Naive B cell (primary cell): Measurements from ENCODE around the gene TARBP2. TPM values are rescaled to one million over a fixed set of nuclear protein-coding genes. Genes with fewer than 3 reads are reported as not detected.
A peak's percentile ranks its signal among the peaks of the same experiment; 100 is the strongest.

Experiments
- ATAC-seq, 2 donors: fragments of 150-1000 bp; cut with Tn5 transposase; 2 replicates each; pipeline ENCODE4 v1.10.0; 2021; ENCODE audit warnings: low read depth in 2 of 2, mild to moderate bottlenecking in 2 of 2, moderate library complexity in 2 of 2
- DNase-seq: peaks from one replicate; pipeline ENCODE4 v3.0.0; 2022
- H3K27ac Mint-ChIP-seq, 6 donors: one replicate each; pipeline ENCODE4 v1.8.0; 2020 to 2022; ENCODE audit warnings: mild to moderate bottlenecking in 6 of 6, mixed read lengths in 6 of 6, moderate library complexity in 5 of 6, inconsistent platforms in 2 of 6
- H3K27me3 Mint-ChIP-seq, 3 donors: one replicate each; pipeline ENCODE4 v1.8.0; 2021 to 2022; ENCODE audit warnings: mixed read lengths in 3 of 3, mild to moderate bottlenecking in 1 of 3
- H3K36me3 Mint-ChIP-seq, 2 donors: one replicate each; pipeline ENCODE4 v1.8.0; 2020 to 2022; ENCODE audit warnings: mixed read lengths in 2 of 2, inconsistent platforms in 1 of 2, mild to moderate bottlenecking in 1 of 2
- H3K4me1 Mint-ChIP-seq, 3 donors: one replicate each; pipeline ENCODE4 v1.8.0; 2020 to 2022; ENCODE audit warnings: mixed read lengths in 3 of 3, inconsistent platforms in 1 of 3, mild to moderate bottlenecking in 1 of 3, moderate library complexity in 1 of 3
- H3K4me3 Mint-ChIP-seq, 8 donors: one replicate each; pipeline ENCODE4 v1.8.0; 2020 to 2022; ENCODE audit warnings: mild to moderate bottlenecking in 8 of 8, mixed read lengths in 8 of 8, moderate library complexity in 8 of 8, inconsistent platforms in 2 of 8
- H3K9me3 Mint-ChIP-seq, 7 donors: one replicate each; pipeline ENCODE4 v1.8.0; 2020 to 2022; ENCODE audit warnings: mixed read lengths in 7 of 7, mild to moderate bottlenecking in 5 of 7, inconsistent platforms in 2 of 7, moderate library complexity in 1 of 7
- polyA plus RNA-seq, 6 donors: library from polyadenylated mRNA; unstranded; fragments of 300-500 nt; fragmentation: Illumina TruSeq; gene quantifications; one replicate each; pipeline ENCODE4 v1.2.3, GENCODE V29; 2021; ENCODE audit warnings: low read depth in 6 of 6

The TARBP2 gene, protein sequence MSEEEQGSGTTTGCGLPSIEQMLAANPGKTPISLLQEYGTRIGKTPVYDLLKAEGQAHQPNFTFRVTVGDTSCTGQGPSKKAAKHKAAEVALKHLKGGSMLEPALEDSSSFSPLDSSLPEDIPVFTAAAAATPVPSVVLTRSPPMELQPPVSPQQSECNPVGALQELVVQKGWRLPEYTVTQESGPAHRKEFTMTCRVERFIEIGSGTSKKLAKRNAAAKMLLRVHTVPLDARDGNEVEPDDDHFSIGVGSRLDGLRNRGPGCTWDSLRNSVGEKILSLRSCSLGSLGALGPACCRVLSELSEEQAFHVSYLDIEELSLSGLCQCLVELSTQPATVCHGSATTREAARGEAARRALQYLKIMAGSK
- polyA plus RNA-seq = 10 to 100 TPM; 14.8 to 29.0 (median 18.5) TPM

GRCh38 chr12:53500776-53501614, at the start of gene TARBP2:
Gene TARBP2, plus strand, starts transcription at chr12:53501283. Its CDS starts 126 bp downstream, at chr12:53501409.
- Mint-ChIP-seq H3K4me1 (peaks cover 34 to 40% (median 39%) of the 10 kb centered on the region in 3 donors), H3K27me3 (no peaks in the 10 kb centered on the region), H3K27ac (peak within 1 kb of the TSS; percentile 94 to 100 (median 99)), H3K9me3 (no peaks in the 10 kb centered on the region), H3K4me3 (peak within 1 kb of the TSS; percentile 91 to 97 (median 96)), H3K36me3 (peaks cover 0 to 7% of the 10 kb centered on the region in 2 donors)
- DNase-seq (peak; percentile 99), ATAC-seq (peak; percentile 80 to 81)

GRCh38 chr12:53451661-53452158, 49.4 kb upstream of the TARBP2 start, which contains the start of gene PCBP2:
Gene PCBP2, plus strand, starts transcription at chr12:53452102. Its CDS starts 2,699 bp downstream, at chr12:53454801.
- Mint-ChIP-seq H3K27ac (peak within 1 kb of the TSS; percentile 95 to 100 (median 98)), H3K36me3 (peaks cover 8 to 13% of the 10 kb centered on the region in 2 donors), H3K9me3 (no peaks in the 10 kb centered on the region), H3K27me3 (no peaks in the 10 kb centered on the region), H3K4me1 (peaks cover 30 to 39% (median 33%) of the 10 kb centered on the region in 3 donors), H3K4me3 (peak within 1 kb of the TSS; percentile 53 to 100 (median 98))
- ATAC-seq = peak; percentile 94 to 95
- DNase-seq = peak; percentile 98

DNA sequence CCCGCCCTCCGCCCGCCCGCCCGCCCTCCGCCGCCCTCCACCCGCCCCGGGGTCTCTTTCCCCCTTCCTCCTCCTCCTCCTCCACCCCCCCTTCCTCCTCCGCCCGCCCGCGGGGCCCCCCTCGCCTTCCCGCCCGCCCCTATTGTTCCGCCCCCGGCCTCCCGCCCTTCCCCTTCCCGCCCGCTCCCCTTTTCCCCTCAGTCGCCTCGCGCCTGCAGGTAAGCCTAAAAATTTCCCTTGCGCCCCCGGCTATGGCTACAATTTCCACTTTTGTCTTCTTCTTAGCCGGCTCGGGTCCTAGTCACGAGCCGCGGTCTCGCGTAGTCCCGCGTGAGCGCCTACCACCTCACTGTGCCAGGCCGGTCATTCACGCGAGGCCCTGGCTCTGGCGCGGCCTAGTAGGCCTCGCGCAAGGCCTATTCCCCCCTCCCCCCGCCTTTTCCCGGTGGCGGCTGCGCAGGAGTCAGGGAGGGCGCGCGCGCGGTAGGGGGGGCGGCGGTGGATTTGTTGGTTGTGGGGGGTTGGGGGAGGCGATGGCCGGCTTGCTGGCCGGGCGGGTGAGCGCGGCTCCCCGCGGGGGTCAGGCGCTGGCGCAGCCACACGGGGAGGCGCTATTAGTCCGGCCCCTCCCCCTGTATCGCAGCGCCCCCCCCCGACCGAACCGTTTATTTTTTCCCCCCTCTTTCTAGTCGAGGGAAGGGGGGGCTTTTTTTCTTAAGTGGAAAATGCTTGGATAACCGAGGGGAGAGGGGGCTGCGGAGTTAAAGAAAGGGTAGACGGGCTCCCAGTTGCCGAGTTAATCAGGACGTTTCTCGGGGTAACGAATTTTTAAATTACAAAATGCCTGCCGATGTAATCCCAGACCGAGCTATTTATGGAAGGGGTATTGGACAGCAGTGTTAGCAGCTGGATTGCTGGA, 48.7 kb upstream of the TARBP2 start:
- no peaks in the 10 kb centered on the region for H3K27me3 Mint-ChIP-seq
- ATAC-seq = peak; percentile 29 to 32
- H3K27ac Mint-ChIP-seq = peak overlapping the region; percentile 95 to 100 (median 98)
- peaks cover 30 to 38% (median 33%) of the 10 kb centered on the region in 3 donors for H3K4me1 Mint-ChIP-seq
- peak overlapping the region; percentile 53 to 100 (median 98) for H3K4me3 Mint-ChIP-seq
- H3K9me3 Mint-ChIP-seq = no peaks in the 10 kb centered on the region
- peak; percentile 76 for DNase-seq
- peaks cover 8 to 13% of the 10 kb centered on the region in 2 donors for H3K36me3 Mint-ChIP-seq

DNA sequence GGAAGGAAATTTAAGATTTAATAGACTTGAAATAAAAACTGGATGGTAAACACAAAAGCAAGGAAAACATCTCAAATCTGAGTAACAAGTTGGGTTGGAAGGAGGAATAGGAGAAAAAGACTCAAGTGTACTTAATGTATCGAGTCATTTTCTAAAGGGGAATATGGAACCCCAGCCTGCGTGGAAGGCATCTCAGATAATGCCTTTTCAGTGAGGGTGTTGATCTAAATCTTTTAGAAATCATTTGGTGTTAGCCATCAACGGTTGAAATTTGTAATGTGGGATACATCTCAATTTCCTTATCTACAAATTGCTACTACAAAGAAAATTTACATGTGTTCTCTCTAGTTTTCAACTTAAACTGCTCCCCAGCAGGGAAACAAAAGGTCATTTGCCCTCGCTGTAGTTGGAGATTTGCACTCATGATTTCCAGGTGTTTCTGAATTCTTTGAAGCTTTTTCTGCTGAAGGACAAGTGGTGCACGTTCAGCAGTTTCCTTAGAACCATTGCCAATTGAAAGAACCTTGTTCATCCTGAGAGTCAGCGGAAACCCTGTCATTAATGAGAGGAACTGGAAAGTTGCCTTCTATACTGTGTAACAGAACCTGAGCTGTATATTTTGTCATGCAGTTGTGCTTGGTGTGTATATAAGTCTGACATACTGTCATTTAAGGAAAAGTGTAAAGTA, 47.0 kb upstream of the TARBP2 start:
- no peaks in the 10 kb centered on the region for H3K9me3 Mint-ChIP-seq
- H3K4me1 Mint-ChIP-seq = peaks cover 30 to 38% (median 31%) of the 10 kb centered on the region in 3 donors
- H3K4me3 Mint-ChIP-seq = peak overlapping the region in 6 of 8 donors; percentile 35 to 99 (median 96)
- no peak for DNase-seq
- no peaks in the 10 kb centered on the region for H3K27me3 Mint-ChIP-seq
- no peak for ATAC-seq
- H3K27ac Mint-ChIP-seq = peak overlapping the region in 2 of 6 donors; percentile 84 to 97
- H3K36me3 Mint-ChIP-seq = peaks cover 4 to 16% of the 10 kb centered on the region in 2 donors

DNA sequence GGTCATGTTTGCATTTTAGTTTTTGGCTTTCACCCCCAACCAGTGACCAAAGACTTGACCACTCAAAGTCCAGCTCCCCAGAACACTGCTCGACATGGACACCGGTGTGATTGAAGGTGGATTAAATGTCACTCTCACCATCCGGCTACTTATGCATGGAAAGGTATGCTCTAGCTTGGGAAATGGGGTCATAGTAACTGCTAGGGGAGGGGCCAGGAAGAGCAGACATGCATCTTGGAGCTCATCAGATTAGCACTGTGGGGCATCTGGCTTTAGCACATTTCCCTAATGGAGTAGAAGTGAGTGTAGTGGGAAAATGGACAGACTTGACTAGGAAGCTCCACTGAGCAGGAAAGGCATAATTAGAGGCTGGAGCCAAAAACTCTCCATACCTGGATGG, 46.4 kb upstream of the TARBP2 start:
- no peak for DNase-seq
- no peak for ATAC-seq
- peaks cover 4 to 20% of the 10 kb centered on the region in 2 donors for H3K36me3 Mint-ChIP-seq
- H3K27ac Mint-ChIP-seq = peak overlapping the region in 2 of 6 donors; percentile 40 to 84
- H3K4me1 Mint-ChIP-seq = peaks cover 30 to 38% (median 34%) of the 10 kb centered on the region in 3 donors
- no peaks in the 10 kb centered on the region for H3K9me3 Mint-ChIP-seq
- peak overlapping the region in 3 of 8 donors; percentile 7 to 53 (median 44) for H3K4me3 Mint-ChIP-seq
- H3K27me3 Mint-ChIP-seq = no peaks in the 10 kb centered on the region

DNA sequence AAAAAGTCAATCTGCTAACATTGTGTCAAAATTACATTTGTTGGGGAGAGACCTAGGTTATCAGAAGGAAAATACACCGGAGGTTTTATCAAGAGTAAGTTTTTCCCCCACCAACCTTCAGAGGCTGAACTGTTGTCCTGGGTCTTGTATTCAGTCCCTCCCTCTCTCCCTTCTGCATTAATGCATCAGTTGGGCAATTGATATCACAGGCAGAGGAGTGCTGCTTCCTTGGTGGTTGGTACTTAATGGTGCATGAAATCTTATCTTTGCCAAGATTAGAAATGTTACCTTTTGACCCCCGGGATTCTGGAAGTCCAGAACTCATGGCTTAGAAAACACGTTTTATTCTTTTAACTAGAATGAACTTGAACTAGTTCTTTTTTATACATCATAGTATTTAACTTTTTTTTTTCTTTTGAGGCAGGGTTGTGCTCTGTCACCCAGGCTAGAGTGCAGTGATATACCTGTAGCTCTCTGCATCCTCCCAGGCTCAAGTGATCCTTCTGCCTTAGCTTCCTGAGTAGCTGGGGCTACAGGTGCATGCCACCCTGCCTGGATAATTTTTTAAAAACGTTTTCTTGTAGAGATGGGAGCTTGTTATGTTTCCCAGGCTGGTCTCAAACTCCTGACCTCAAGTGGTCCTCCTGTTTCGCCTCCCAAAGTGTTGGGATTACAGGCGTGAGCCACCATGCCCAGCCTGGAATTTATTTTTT, 44.3 kb upstream of the TARBP2 start:
- no peak for ATAC-seq
- no peak for DNase-seq
- Mint-ChIP-seq H3K36me3 (peaks cover 17 to 36% of the 10 kb centered on the region in 2 donors), H3K27me3 (no peaks in the 10 kb centered on the region), H3K4me1 (peaks cover 26 to 41% (median 41%) of the 10 kb centered on the region in 3 donors), H3K4me3 (peak overlapping the region in 2 of 8 donors; percentile 22 to 51), H3K9me3 (no peaks in the 10 kb centered on the region), H3K27ac (no peak overlapping the region)

DNA sequence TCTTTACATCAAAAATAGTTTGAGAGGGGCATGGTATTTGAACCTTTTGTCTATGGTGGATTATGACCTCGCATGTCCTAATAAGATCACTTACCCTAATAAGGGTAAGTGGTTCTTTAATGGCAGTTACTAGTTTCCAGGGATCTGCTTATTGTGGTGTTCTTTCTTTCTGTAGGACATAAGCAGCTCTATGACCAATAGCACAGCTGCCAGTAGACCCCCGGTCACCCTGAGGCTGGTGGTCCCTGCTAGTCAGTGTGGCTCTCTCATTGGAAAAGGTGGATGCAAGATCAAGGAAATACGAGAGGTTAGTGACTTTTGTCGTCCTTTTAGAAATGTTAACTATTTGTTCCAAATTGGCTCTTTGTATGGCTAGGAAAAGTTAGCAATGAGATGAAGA, 42.0 kb upstream of the TARBP2 start:
- peaks cover 11 to 25% (median 24%) of the 10 kb centered on the region in 3 donors for H3K4me1 Mint-ChIP-seq
- DNase-seq (no peak), ATAC-seq (no peak)
- no peak overlapping the region for H3K4me3 Mint-ChIP-seq
- no peaks in the 10 kb centered on the region for H3K27me3 Mint-ChIP-seq
- H3K27ac Mint-ChIP-seq = peak overlapping the region in 1 of 6 donors; percentile 18
- peaks cover 29 to 43% of the 10 kb centered on the region in 2 donors for H3K36me3 Mint-ChIP-seq
- H3K9me3 Mint-ChIP-seq = no peaks in the 10 kb centered on the region

- H3K9me3 Mint-ChIP-seq = no peaks in the 10 kb centered on the region
- DNase-seq (no peak), ATAC-seq (no peak)
- H3K27ac Mint-ChIP-seq = peak overlapping the region in 1 of 6 donors; percentile 70
- no peaks in the 10 kb centered on the region for H3K27me3 Mint-ChIP-seq
- peaks cover 7 to 24% (median 23%) of the 10 kb centered on the region in 3 donors for H3K4me1 Mint-ChIP-seq
- peaks cover 31 to 36% of the 10 kb centered on the region in 2 donors for H3K36me3 Mint-ChIP-seq
- peak overlapping the region in 2 of 8 donors; percentile 3 to 49 for H3K4me3 Mint-ChIP-seq
Observed at GRCh38 chr12:53461059-53461458, 40.0 kb upstream of the TARBP2 start.

GRCh38 chr12:53461591-53461990, 39.5 kb upstream of the TARBP2 start:
- Mint-ChIP-seq H3K4me3 (no peak overlapping the region), H3K9me3 (no peaks in the 10 kb centered on the region), H3K36me3 (peaks cover 31 to 36% of the 10 kb centered on the region in 2 donors), H3K4me1 (peaks cover 7 to 28% (median 24%) of the 10 kb centered on the region in 3 donors), H3K27ac (peak overlapping the region in 1 of 6 donors; percentile 70), H3K27me3 (no peaks in the 10 kb centered on the region)
- no peak for ATAC-seq
- no peak for DNase-seq

DNA sequence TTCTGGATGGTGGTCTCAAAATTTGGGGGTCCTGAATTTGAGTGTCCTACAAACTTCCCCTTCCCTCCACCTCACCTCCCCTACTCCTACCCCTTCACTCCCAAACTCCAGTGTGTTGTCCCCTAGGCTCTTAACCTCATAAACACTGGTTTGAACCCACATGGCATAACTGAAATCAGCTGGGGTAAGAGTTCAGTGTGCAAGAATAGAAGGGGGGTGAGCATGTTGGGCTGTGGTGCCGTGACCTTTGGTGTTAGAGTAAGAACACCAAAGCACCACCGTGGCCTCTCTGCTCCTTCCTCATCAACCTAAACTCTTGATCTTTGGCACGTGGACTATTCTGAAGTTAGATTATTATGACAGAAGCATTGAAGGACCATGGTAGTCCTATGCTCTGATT, 38.1 kb upstream of the TARBP2 start:
- Mint-ChIP-seq H3K4me3 (no peak overlapping the region), H3K27me3 (no peaks in the 10 kb centered on the region), H3K9me3 (no peaks in the 10 kb centered on the region), H3K36me3 (peaks cover 36 to 37% of the 10 kb centered on the region in 2 donors), H3K4me1 (peaks cover 7 to 34% (median 29%) of the 10 kb centered on the region in 3 donors), H3K27ac (peak overlapping the region in 1 of 6 donors; percentile 32)
- no peak for DNase-seq
- ATAC-seq = no peak

DNA sequence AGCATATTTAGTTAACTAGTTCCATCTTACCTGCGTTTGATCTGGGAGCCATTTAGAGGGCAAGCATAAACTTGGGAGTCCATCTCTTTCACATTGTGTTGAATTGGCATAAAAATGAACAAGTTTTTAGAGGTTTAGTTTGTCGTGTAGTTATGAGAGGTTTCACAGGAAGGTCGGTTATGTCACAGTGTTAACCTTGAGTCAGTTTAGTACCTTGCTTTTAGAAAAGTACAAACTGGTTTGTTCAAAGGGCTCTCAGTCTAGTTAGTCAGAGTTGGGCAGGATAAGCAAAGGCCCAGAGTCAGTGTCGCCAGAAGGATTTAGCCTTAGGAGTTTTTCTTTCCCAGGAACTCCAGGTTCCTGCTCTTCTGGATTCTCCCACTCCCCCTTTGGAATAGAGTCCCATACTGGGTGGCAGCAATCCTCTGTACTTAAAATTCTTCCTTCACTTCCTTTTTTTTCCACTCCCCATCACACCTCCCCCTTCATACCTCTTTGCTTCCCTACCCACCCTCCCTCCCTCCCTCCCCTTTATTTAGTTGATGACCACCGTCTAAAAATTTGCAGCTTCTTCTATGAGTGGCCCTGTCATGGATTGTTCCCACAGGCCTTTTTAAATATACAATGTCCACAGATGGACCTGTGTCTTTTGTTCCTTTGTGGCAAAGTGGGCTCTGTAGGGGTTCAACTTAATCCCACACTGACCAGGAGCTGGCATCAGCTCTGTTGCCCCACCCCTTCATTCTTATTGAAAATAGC, 37.1 kb upstream of the TARBP2 start:
- peaks cover 7 to 34% (median 28%) of the 10 kb centered on the region in 3 donors for H3K4me1 Mint-ChIP-seq
- no peak overlapping the region for H3K4me3 Mint-ChIP-seq
- H3K27ac Mint-ChIP-seq = peak overlapping the region in 1 of 6 donors; percentile 44
- no peak for DNase-seq
- H3K27me3 Mint-ChIP-seq = no peaks in the 10 kb centered on the region
- H3K9me3 Mint-ChIP-seq = no peaks in the 10 kb centered on the region
- H3K36me3 Mint-ChIP-seq = peaks cover 35 to 36% of the 10 kb centered on the region in 2 donors
- no peak for ATAC-seq
